Esophagus muscularis mucosa (tissue), 3 donors: ENCODE data around the gene KMT5B.

Experiments used
- POLR2A ChIP-seq: fragments of 450-650 bp; IDR thresholded peaks from one replicate; pipeline ENCODE4 v1.6.1; 2017; ENCODE audit warnings: antibody characterized with exemption, moderate library complexity, mild to moderate bottlenecking, low read depth
- POLR2AphosphoS5 ChIP-seq, 2 donors: sonication (generic); formaldehyde crosslinking; IDR thresholded peaks; one replicate each; pipeline ENCODE4 v1.6.1; 2017; ENCODE audit warnings: antibody characterized with exemption in 2 of 2
- TF ChIP-seq, protein P1 (sequence below), 3 experiments: fragments of 200-600 bp in 2 of 3; fragments of 450-650 bp in 1 of 3; sonication (generic) in 2 of 3; IDR thresholded peaks; one replicate each; pipeline ENCODE4 v1.5.1; 2017 to 2019; ENCODE audit warnings: antibody characterized with exemption in 3 of 3, mild to moderate bottlenecking in 2 of 3, moderate library complexity in 1 of 3

DNA sequence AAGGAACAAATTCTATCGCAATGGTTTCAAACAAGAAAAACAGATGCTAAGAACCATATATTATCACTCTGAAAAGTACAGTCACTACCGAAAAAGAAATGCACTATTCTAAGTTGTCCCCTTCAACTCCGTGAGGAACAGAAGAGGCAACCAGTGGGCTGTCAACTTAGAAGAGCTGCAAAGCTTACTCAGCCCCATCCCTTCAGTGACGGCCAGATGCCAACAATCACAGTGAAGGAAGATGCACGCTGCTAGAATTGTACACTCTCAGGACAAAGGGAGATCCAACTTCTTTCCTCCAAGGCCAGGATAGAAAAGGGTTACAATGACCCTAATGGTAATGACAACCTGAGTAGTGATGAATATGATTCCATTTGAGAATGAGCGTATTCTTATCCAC is 53.4 kb downstream of the KMT5B start:
- TF ChIP-seq POLR2A (no peak), POLR2AphosphoS5 (IDR thresholded peaks at IDR 0.05) (no peak)
- TF ChIP-seq, protein P1, sequence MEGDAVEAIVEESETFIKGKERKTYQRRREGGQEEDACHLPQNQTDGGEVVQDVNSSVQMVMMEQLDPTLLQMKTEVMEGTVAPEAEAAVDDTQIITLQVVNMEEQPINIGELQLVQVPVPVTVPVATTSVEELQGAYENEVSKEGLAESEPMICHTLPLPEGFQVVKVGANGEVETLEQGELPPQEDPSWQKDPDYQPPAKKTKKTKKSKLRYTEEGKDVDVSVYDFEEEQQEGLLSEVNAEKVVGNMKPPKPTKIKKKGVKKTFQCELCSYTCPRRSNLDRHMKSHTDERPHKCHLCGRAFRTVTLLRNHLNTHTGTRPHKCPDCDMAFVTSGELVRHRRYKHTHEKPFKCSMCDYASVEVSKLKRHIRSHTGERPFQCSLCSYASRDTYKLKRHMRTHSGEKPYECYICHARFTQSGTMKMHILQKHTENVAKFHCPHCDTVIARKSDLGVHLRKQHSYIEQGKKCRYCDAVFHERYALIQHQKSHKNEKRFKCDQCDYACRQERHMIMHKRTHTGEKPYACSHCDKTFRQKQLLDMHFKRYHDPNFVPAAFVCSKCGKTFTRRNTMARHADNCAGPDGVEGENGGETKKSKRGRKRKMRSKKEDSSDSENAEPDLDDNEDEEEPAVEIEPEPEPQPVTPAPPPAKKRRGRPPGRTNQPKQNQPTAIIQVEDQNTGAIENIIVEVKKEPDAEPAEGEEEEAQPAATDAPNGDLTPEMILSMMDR (IDR thresholded peaks at IDR 0.05): no peak
